Trophoblast cell (in vitro differentiated cells and primary cell): ENCODE results near the gene TBC1D19.

Source experiments
- DNase-seq, 2 donors: peaks; one replicate each; pipeline ENCODE4 v3.0.0-alpha.2; 2016
- H2AFZ ChIP-seq: 2 replicates; pipeline ENCODE4 v1.6.1; 2013; ENCODE audit warnings: low read length, moderate library complexity, mild to moderate bottlenecking; ENCODE audit not compliant: insufficient read depth, poor library complexity
- H2AK5ac ChIP-seq: 2 replicates; pipeline ENCODE4 v1.6.1; 2013; ENCODE audit warnings: mild to moderate bottlenecking, low read length
- H2BK120ac ChIP-seq: 2 replicates; pipeline ENCODE4 v1.6.1; 2013; ENCODE audit warnings: low read length, mild to moderate bottlenecking, moderate library complexity; ENCODE audit not compliant: insufficient read depth, poor library complexity
- H2BK12ac ChIP-seq: 2 replicates; pipeline ENCODE4 v1.6.1; 2013; ENCODE audit warnings: mild to moderate bottlenecking, low read length, moderate library complexity
- H2BK5ac ChIP-seq: 2 replicates; pipeline ENCODE4 v1.6.1; 2013; ENCODE audit warnings: low read length, low read depth, moderate library complexity, mild to moderate bottlenecking; ENCODE audit not compliant: poor library complexity
- H3K14ac ChIP-seq: 2 replicates; pipeline ENCODE4 v1.6.1; 2013; ENCODE audit warnings: mild to moderate bottlenecking, low read length
- H3K18ac ChIP-seq: 2 replicates; pipeline ENCODE4 v1.6.1; 2013; ENCODE audit warnings: mild to moderate bottlenecking, low read length
- H3K23ac ChIP-seq: 2 replicates; pipeline ENCODE4 v1.6.1; 2013; ENCODE audit warnings: low read length
- H3K27ac ChIP-seq: 2 replicates; pipeline ENCODE4 v1.5.1; 2013; ENCODE audit warnings: low read depth, mild to moderate bottlenecking, inconsistent platforms, low read length, moderate library complexity
- H3K27me3 ChIP-seq: 2 replicates; pipeline ENCODE4 v1.6.1; 2013; ENCODE audit warnings: inconsistent platforms, mild to moderate bottlenecking, low read length, moderate library complexity; ENCODE audit not compliant: insufficient read depth
- H3K36me3 ChIP-seq, 2 experiments: 1 replicate in 1 of 2; 2 replicates in 1 of 2; pipeline ENCODE4 v1.6.1; 2013; ENCODE audit warnings: low read length in 2 of 2, mild to moderate bottlenecking in 2 of 2, moderate library complexity in 1 of 2; ENCODE audit not compliant: insufficient read depth in 2 of 2, control insufficient read depth in 1 of 2
- H3K4ac ChIP-seq: 2 replicates; pipeline ENCODE4 v1.6.1; 2013; ENCODE audit warnings: low read depth, mild to moderate bottlenecking, low read length, moderate library complexity
- H3K4me1 ChIP-seq, 2 experiments: 1 replicate in 1 of 2; 2 replicates in 1 of 2; pipeline ENCODE4 v1.6.1; 2013; ENCODE audit warnings: low read length in 2 of 2, mild to moderate bottlenecking in 2 of 2, moderate library complexity in 1 of 2; ENCODE audit not compliant: insufficient read depth in 2 of 2, control insufficient read depth in 1 of 2
- H3K4me2 ChIP-seq: 2 replicates; pipeline ENCODE4 v1.6.1; 2013; ENCODE audit warnings: inconsistent platforms, mild to moderate bottlenecking, low read length, moderate library complexity
- H3K4me3 ChIP-seq: 2 replicates; pipeline ENCODE4 v1.5.1; 2013; ENCODE audit warnings: mild to moderate bottlenecking, low read depth, low read length, inconsistent platforms
- H3K79me1 ChIP-seq: one replicate; pipeline ENCODE4 v1.6.1; 2013; ENCODE audit warnings: low read length
- H3K79me2 ChIP-seq: 2 replicates; pipeline ENCODE4 v1.6.1; 2013; ENCODE audit warnings: low read length, mild to moderate bottlenecking; ENCODE audit not compliant: control insufficient read depth, insufficient read depth, poor library complexity
- H3K9ac ChIP-seq: 2 replicates; pipeline ENCODE4 v1.6.1; 2013; ENCODE audit warnings: mild to moderate bottlenecking, low read length
- H3K9me3 ChIP-seq: 2 replicates; pipeline ENCODE4 v1.6.1; 2013; ENCODE audit warnings: low read depth, mild to moderate bottlenecking, control low read depth, inconsistent platforms, low read length; ENCODE audit not compliant: insufficient read depth
- H4K12ac ChIP-seq: 2 replicates; pipeline ENCODE4 v1.6.1; 2013; ENCODE audit warnings: low read depth, mild to moderate bottlenecking, low read length, moderate library complexity
- H4K8ac ChIP-seq: 2 replicates; pipeline ENCODE4 v1.6.1; 2013; ENCODE audit warnings: low read depth, mild to moderate bottlenecking, low read length, moderate library complexity
- H4K91ac ChIP-seq: one replicate; pipeline ENCODE4 v1.6.1; 2013; ENCODE audit warnings: low read depth, mild to moderate bottlenecking, low read length, moderate library complexity
- WGBS: extraction: QIAGEN DNeasy Blood & Tissue Kit; methylation state at CpG from one replicate; pipeline ENCODE4 v1.1.7; 2013; ENCODE audit warnings: missing lambda C conversion rate; ENCODE audit not compliant: insufficient read length, insufficient coverage; ENCODE audit errors: extremely low coverage; 5-methylcytosine and 5-hydroxymethylcytosine counted together

TBC1D19 gene

DNA sequence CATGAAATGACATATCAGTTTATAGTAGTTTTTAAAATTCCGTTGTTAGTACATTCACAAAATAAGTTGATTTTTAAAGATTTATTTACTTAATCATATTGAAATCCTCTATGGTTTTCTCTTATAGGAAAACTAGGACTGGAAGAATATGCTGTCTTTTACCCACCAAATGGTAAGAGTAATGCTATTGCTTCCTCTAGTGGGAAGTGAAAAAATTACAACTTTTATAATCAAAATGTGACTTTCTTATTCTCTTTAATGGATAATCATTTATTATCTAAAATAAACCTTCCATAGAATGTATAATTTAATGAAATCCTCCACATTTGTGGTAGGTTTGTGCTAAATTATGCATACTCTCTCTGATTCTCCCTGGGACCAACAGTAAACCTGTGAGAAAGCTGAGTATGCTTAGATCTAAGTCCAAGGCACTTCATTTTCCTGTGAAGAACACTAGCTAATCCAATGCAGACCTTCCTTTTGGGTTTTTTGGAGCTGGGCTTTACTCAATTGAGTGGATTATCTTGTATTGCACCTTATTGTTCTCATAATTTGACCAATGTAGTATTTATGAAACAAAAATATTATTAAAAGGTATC lies 136.2 kb downstream of the TBC1D19 start:
- H3K23ac ChIP-seq: no peak overlapping the region
- no peak overlapping the region for H3K4me3 ChIP-seq
- no peak overlapping the region for H4K8ac ChIP-seq
- no peak overlapping the region for H2AFZ ChIP-seq
- no peak overlapping the region for H3K9ac ChIP-seq
- H2AK5ac ChIP-seq: no peak overlapping the region
- no peak overlapping the region for H2BK5ac ChIP-seq
- no peak overlapping the region for H3K27ac ChIP-seq
- no peaks in the 10 kb centered on the region for H3K79me2 ChIP-seq
- no peaks in the 10 kb centered on the region for H3K36me3 ChIP-seq
- peak in 1 of 2 donors; percentile 61 for DNase-seq
- no peak overlapping the region for H3K4ac ChIP-seq
- no peaks in the 10 kb centered on the region for H3K4me1 ChIP-seq
- no peak overlapping the region for H4K12ac ChIP-seq
- no peak overlapping the region for H2BK12ac ChIP-seq
- no peak overlapping the region for H3K4me2 ChIP-seq
- H3K9me3 ChIP-seq: no peaks in the 10 kb centered on the region
- H3K27me3 ChIP-seq: no peaks in the 10 kb centered on the region
- H3K14ac ChIP-seq: no peak overlapping the region
- no peak overlapping the region for H2BK120ac ChIP-seq
- H3K79me1 ChIP-seq: no peaks in the 10 kb centered on the region
- no peak overlapping the region for H4K91ac ChIP-seq
- WGBS: no CpG with 5 or more reads among the region's 1 CpG
- no peak overlapping the region for H3K18ac ChIP-seq

DNA sequence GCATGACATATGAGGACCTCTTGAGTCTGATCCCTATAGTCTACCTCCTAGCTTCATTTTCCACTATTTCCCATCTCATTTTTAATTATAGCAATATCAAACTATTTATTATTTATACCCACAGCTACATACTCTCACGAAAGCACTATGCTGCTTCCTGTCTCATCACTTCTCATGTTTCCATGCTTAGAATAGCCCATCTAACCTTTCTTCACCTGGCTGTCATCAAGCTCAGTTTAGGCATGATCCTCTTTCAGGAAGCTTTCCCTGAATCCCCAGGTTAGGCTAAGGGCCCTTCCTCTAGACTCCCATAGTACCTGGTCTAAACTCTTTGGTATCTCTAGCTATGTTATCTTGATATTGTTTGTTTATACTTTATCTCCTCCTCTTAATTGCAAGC lies 137.8 kb downstream of the TBC1D19 start:
- H2BK12ac ChIP-seq: no peak overlapping the region
- no peak overlapping the region for H2AFZ ChIP-seq
- no peak overlapping the region for H4K12ac ChIP-seq
- no peak overlapping the region for H2AK5ac ChIP-seq
- no peak overlapping the region for H3K4me2 ChIP-seq
- no peaks in the 10 kb centered on the region for H3K79me1 ChIP-seq
- H3K79me2 ChIP-seq: no peaks in the 10 kb centered on the region
- H3K9ac ChIP-seq: no peak overlapping the region
- DNase-seq: no peak
- H3K23ac ChIP-seq: no peak overlapping the region
- no peak overlapping the region for H4K8ac ChIP-seq
- H3K14ac ChIP-seq: no peak overlapping the region
- no peaks in the 10 kb centered on the region for H3K36me3 ChIP-seq
- H3K4ac ChIP-seq: no peak overlapping the region
- no peak overlapping the region for H3K27ac ChIP-seq
- no peak overlapping the region for H2BK5ac ChIP-seq
- H3K18ac ChIP-seq: no peak overlapping the region
- no peak overlapping the region for H3K4me3 ChIP-seq
- no peaks in the 10 kb centered on the region for H3K27me3 ChIP-seq
- WGBS: no CpG with 5 or more reads among the region's 1 CpG
- no peaks in the 10 kb centered on the region for H3K4me1 ChIP-seq
- no peak overlapping the region for H4K91ac ChIP-seq
- no peak overlapping the region for H2BK120ac ChIP-seq
- no peaks in the 10 kb centered on the region for H3K9me3 ChIP-seq

DNA sequence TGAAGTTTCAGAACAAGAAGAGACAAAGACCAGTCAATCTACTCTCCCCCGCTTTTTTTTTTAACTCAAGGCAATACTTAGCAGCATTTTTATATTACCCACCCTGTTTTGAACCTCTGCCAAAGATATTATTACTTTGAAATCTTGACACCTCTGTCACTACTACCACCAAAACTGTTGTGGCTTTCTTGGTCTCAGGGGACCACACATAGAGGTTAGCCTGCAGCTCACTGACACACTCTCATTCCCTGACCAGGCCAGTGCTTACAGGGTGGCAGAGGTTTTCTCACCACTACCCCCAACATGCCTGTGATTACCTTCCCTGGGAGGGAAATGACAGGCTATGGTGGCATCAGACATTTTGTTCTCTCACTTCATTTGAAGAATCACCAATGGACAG lies 139.3 kb downstream of the TBC1D19 start:
- Histone ChIP-seq H2BK12ac (no peak overlapping the region), H3K4me3 (no peak overlapping the region), H3K4me2 (no peak overlapping the region), H4K91ac (no peak overlapping the region), H3K79me1 (no peaks in the 10 kb centered on the region), H3K23ac (no peak overlapping the region), H2BK120ac (no peak overlapping the region), H3K79me2 (no peaks in the 10 kb centered on the region), H3K27me3 (no peaks in the 10 kb centered on the region), H4K12ac (no peak overlapping the region), H3K27ac (no peak overlapping the region), H3K36me3 (no peaks in the 10 kb centered on the region), H3K9me3 (no peaks in the 10 kb centered on the region), H3K4ac (no peak overlapping the region), H3K4me1 (no peaks in the 10 kb centered on the region), H3K18ac (no peak overlapping the region), H3K14ac (no peak overlapping the region), H3K9ac (no peak overlapping the region), H2AK5ac (no peak overlapping the region), H2BK5ac (no peak overlapping the region), H2AFZ (no peak overlapping the region), H4K8ac (no peak overlapping the region)
- WGBS: no CpG with 5 or more reads among the region's 1 CpG
- no peak for DNase-seq

DNA sequence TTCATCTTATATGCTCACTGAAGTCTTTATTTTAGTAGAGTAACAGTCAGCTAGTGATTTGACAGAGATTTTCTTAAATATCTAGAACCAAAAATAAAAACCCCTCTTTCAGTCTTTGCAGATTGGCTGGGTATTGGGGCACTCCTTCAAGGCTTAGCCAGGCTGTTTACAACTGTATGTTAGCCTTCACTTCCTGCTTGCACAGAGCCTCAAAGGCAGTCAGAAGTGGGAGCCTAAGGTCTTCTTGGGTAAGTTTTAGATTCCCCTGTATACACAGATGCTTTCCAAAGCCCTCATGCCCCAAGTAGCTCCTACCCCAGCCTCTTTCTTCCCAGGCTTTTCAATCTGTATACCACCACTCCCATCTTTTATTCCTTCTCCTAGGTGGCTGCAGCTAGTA lies 140.7 kb downstream of the TBC1D19 start:
- no peak overlapping the region for H2BK120ac ChIP-seq
- no peaks in the 10 kb centered on the region for H3K27me3 ChIP-seq
- H3K14ac ChIP-seq: no peak overlapping the region
- H3K4ac ChIP-seq: no peak overlapping the region
- no peak overlapping the region for H3K9ac ChIP-seq
- H4K8ac ChIP-seq: no peak overlapping the region
- H3K4me3 ChIP-seq: no peak overlapping the region
- no peak for DNase-seq
- H3K18ac ChIP-seq: no peak overlapping the region
- H3K79me2 ChIP-seq: no peaks in the 10 kb centered on the region
- no peak overlapping the region for H2BK12ac ChIP-seq
- H3K36me3 ChIP-seq: no peaks in the 10 kb centered on the region
- no peak overlapping the region for H3K4me2 ChIP-seq
- H3K79me1 ChIP-seq: no peaks in the 10 kb centered on the region
- no peak overlapping the region for H4K91ac ChIP-seq
- no peaks in the 10 kb centered on the region for H3K4me1 ChIP-seq
- H3K27ac ChIP-seq: no peak overlapping the region
- H2BK5ac ChIP-seq: no peak overlapping the region
- no peak overlapping the region for H3K23ac ChIP-seq
- no peak overlapping the region for H2AK5ac ChIP-seq
- no peaks in the 10 kb centered on the region for H3K9me3 ChIP-seq
- no peak overlapping the region for H2AFZ ChIP-seq
- no peak overlapping the region for H4K12ac ChIP-seq
